GM19463 (cell line): ENCODE results near the gene FILIP1.

Source experiments
- ATAC-seq: cut with Tn5 transposase; IDR thresholded peaks from one replicate; pipeline ENCODE4 v1.9.1; 2021; ENCODE audit warnings: mild to moderate bottlenecking, moderate library complexity; ENCODE audit not compliant: unreplicated experiment

The FILIP1 gene, protein sequence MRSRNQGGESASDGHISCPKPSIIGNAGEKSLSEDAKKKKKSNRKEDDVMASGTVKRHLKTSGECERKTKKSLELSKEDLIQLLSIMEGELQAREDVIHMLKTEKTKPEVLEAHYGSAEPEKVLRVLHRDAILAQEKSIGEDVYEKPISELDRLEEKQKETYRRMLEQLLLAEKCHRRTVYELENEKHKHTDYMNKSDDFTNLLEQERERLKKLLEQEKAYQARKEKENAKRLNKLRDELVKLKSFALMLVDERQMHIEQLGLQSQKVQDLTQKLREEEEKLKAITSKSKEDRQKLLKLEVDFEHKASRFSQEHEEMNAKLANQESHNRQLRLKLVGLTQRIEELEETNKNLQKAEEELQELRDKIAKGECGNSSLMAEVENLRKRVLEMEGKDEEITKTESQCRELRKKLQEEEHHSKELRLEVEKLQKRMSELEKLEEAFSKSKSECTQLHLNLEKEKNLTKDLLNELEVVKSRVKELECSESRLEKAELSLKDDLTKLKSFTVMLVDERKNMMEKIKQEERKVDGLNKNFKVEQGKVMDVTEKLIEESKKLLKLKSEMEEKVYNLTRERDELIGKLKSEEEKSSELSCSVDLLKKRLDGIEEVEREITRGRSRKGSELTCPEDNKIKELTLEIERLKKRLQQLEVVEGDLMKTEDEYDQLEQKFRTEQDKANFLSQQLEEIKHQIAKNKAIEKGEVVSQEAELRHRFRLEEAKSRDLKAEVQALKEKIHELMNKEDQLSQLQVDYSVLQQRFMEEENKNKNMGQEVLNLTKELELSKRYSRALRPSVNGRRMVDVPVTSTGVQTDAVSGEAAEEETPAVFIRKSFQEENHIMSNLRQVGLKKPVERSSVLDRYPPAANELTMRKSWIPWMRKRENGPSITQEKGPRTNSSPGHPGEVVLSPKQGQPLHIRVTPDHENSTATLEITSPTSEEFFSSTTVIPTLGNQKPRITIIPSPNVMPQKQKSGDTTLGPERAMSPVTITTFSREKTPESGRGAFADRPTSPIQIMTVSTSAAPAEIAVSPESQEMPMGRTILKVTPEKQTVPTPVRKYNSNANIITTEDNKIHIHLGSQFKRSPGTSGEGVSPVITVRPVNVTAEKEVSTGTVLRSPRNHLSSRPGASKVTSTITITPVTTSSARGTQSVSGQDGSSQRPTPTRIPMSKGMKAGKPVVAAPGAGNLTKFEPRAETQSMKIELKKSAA (N-terminal part only)

DNA sequence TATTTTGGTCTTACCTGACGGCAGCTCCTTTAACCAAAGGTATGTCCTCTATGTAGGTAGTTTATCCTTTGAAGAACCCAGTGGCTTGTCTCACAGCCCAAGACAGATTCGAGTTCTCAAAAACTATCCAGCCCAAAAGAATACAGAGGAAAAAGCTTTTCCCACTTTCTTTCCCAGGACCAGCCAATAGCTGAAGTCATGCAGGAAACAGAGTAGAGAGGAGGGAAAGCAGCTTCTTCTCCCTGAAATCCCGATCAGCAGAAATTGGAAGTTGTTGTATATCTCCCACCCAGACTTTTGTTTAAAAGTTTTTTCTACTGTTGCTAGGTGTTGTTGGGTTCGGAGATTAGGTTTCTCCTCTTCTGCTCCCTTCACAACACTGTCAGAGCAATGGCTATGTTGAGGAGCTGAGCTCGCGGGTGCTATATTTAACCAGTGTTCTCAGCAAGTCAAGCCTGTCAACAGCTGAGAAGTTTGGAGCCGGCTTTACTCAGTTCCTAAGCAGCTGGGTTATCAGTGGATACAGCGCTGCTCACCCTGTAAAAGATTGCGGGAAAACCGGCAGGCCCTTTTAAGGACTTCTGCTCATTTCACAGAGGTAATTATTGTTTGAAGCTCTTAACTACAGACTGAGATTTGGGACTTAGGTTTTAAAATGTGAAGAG lies at the start of gene FILIP1:
FILIP1 (minus strand) TSS at position 401 of the 665 bp plus-strand sequence. CDS start 78,828 bp downstream, outside the sequence.
- no peak for ATAC-seq

DNA sequence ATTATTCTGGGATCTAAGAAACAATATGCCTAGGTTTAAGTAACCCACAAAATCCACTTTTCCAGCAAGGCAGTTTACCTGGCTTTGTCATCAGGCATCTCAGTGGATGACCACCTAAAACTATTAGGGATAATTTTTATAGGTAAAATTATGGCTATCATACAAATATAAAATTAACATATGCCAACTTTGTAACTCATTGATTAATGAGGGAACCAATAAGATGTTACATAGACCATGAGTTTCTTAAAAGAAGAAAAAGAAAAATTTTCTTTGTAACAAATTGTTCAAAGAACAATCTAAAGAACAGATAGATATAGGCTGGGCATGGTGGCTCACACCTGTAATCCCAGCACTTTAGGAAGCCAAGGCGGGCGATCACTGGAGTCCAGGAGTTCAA lies 49.7 kb upstream of the FILIP1 start:
- ATAC-seq = no peak

DNA sequence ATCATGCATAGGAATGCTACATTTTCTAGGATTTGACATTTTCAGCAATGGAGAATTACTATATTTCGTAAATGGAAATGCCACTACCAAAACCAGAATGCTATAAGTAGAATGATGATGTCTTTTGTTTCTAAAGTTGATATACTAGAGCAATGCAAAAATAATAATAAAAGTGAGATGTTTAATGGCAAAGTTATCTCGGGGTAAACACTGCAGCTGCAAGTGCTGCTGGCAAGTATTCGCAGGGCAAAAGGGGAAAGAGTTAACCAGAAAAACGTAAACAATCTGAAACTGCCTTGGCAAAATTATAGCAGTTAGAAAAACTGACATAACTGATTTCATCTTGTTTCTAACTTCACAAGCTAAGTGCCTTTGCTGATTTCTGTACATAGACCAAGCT lies 45.5 kb upstream of the FILIP1 start:
- ATAC-seq = no peak

DNA sequence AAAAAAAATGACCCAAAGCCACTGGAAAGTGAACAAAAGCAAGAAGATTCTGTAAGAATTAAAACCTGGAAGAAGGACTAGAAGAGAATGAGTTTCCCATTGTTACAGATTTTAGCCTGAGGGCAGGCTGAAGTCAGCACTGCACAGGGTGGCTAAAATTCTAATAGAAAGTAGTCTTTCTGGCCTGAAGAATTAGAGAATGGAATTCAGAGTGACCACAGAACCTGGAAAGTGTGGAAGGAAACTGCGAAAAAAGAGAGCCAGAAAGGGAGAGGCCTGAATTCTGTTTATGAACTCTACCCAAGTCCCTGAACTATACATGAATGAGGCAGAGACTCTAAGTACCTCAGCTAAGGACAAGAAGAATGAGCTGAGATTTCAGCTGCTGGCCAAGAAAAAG lies 38.9 kb upstream of the FILIP1 start:
- no peak for ATAC-seq

DNA sequence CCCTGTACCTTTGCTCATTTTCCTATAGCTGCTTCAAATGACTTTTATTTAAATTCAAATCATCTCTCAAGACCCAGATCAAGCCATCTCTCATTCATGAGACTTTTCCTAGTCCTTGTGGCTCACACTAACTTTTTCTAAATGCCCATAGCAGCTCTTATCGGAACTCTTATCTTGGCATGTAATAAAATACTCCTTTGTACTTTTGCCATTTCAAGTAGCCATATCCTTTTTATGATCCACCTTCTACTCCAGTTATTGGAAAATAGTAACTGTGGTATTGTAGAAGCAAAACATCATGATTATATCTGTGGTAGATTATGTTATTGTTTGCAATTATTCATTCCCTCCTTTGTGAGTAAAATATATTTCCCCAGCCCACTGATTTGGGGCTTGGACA lies 37.6 kb upstream of the FILIP1 start:
- ATAC-seq = no peak

DNA sequence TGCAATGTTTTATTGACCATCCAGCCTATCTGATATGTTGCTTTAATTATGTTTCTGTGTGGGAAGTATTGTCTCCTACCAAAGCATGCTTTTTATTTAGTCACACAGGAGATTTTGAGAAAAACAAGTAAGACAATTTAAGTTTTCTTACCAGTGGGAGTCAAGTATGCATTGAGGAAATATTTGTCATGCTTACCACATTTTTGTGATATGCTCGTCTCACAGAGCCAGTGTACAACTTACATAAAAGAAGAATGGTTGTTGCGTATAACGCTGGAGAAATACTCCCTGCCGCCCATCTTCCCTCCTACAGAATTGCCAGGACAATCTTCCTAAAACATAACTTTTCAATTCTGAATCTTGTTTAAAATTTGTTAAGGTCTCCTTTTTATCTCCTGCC lies 37.1 kb upstream of the FILIP1 start:
- ATAC-seq = no peak

DNA sequence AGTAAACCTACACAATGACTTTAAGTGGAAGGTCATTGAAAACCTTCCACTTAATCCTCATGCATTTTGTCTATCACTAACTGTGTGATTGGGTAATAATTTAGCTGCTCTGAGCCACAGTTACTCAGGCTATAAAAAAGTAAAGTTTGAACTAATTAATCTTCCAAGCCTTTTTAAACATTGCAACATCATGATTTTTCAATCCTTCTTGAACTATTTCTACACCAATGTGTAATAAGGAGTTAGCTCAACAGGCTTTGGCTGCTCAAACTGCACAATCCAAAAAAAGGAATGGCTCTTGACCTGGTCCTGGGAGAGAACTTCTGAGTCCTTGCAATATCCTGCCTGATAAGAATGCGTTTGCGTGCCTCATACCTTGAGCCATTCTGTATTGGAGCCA lies 34.8 kb upstream of the FILIP1 start:
- ATAC-seq = no peak

DNA sequence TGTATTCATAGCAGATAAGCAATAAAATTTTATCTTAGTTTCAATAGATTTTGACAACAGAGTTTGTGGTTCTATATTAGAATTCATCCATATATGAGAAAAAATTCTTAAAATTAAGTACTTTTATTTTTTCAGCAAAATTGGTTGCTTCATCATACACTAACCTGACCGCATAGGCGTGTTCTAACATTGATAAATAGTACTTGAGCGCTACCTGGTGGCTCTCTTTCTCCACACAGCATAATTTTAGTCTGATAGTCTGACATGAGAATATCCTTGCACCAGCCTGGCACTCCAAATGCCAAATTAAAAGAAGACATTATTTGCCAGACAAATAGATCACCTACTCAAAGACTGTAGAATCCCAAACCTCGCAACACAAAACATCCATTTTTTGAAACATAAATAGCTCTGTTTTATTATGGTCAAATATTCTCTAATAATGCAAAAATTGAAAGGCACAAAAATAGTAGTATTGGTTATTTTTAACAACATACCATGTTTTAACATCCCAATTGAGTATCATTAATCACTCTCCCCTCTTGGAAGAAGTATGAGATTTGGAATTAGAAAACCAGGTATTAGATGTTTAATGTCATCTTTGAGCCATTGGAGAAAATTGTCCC lies 33.0 kb upstream of the FILIP1 start:
- ATAC-seq = peak; percentile 81

DNA sequence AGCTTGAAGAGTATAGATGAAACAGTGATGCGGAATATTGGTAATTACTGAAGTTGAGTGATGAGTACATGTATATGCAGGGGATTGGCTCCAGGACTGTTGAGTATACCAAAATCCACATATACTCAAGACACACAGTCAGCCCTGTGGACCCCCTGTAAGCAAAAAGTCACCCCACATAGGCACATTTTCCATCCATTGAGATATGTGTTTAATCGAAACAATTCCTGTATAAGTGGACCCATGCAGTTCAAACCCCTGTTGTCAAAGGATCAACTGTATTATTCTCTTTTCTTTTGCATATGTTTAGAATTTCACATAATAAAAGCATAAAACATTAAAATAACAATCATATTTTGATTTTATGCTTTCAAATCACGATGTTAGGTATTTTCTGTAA lies 32.1 kb upstream of the FILIP1 start:
- ATAC-seq = no peak

DNA sequence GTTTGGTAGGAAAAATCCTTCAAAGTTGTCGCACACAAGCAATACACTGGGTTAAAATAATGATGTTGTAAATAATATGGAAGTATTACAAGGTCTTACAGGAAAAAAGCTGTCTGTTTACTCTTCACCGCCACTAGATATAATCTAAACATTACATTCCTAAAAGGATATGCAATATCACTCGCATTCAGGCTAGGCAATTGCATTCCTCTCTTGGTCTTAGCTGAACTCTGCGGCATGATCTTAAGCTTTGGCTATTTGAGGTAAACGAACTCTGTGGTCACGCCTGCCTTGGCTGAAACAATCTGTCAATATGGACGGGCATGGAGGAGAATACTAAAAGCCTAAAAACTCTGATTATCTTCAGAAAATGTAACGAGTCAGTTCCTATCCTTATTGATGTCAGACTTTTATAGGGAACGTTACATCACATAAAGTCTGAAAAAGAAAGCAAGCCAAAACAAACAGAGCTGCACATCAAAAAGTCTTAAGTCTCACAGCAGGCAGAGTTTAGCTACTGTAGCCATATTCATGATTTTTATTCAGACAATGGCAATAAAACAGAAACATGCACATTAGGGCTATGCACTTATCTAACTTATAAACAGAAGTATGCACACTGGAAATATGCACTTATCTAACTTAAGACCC lies 30.8 kb upstream of the FILIP1 start:
- ATAC-seq = no peak

DNA sequence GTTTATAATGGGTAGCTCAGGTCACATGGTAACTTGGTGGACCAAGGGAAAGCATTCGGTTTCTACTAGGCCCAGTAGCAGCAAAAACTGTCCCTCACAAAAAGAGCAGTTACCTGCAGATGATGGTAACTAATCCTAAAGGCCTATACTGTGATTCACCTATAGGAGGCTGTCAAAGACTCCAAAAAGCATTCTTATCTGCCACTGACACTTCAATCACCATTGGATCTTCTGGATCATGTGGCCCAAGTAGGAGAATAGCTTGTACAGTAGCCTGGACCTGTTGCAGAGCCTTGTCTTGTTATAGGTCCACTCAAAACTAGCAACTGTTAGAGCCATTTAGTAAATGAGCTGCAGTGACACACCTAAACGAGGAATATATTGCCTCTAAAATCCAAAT lies 23.2 kb upstream of the FILIP1 start:
- no peak for ATAC-seq

DNA sequence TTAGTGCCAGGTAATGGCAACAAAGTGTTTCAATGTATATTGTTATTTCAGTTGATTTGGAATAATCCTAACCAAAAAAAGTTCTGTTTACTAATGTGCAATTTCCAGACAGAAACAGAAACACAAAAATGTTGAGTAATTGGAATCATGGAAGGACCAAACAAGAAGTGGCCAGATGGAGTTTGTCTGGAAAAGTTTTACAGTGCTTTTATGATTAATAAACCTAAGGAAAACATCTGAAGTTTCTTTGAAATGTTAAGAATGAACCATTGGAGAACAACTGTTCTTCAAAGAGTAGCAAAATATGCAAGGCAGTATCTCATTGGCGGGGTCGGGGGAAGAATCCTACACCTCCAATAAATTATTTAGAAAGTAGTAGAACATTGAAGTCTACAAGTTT lies 19.0 kb upstream of the FILIP1 start:
- ATAC-seq = no peak

DNA sequence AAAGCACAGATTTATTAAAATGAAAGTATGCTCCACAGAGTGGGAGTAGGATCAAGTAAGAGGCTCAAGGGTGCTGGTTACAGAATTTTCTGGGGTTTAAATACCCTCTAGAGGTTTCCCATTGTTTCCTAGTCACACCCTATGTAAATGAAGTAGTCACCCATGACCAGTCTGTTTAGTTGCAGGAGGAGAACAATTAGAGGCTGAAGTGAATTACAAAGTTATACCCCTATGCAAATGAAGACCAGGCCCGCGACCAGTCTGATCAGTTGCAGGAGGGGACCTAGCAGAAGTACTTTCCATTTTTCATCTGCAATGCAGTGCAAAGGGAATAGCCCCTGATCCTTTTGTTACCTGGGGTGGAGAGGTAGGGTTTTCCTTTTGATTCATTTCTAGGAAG lies 11.8 kb upstream of the FILIP1 start:
- ATAC-seq = no peak

DNA sequence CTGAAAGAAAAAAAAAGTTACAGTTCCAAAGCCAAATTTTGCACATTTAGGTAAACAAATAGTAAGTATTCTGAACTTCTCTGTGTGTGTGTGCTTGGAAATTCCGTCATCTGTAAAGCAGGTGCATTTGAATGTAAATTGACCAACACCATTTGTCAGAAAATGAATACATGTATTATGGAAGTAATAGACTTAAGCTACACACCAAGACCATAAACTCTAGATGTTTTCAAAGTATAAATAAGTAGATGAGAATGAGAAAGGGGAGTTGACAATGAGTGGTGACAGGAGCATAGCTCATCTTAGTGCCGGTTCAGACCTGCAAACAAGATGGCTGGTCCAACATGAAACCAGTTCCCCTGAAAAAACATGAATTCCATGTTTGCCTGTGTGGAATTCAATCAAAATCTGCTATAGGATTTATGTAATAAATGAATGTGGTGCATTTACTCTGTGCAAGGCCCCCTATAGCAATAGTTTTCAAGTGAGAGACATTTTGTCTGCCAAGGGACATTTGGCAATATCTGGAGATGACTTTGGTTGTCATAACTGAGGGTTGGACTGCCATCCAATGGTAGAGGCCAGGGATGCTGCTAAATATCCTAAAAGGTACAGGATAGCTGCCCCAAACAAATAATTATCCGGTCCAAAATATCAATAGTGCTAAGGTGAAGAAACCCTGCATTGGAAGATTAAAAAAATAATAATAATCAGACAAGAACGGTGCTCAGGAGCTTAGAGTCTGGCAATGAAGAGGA lies 11.0 kb upstream of the FILIP1 start:
- ATAC-seq = no peak

DNA sequence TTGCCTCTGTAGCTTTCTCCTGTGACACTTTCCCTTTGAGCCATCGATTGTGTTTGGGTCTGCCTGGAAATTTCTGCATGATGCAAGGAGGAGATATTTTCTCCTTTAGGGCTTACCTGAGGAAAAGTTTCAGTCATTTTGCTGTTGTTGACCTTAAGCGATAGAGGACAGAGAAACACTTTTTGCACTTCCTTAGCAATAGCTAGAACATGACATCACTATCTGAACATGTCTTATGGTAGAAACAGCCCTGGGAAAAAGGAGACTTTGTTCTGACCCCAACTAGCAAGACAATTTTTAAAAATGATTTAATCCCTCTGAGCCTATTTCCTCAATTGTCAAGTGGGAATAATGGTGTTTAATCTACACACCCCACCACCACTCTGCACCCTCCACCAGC lies 9.7 kb upstream of the FILIP1 start:
- ATAC-seq = no peak

DNA sequence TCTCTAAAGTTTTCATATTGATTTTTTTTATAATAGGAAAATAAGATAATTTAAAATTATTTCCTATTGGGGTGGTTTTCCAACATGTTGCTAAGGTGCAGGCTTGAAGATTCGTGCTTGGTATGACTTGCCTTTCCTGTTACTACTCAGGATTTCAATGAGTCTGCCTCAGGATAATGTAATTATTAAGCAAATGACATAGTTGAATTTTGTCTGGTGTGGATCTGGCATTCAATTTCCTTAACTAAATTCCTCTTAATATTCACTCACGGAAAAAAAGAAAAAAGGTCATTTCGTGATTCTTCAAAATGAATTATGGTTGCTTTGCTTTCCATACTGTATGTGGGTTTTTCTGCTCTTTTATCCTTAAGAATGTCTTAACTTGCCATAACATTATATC lies 9.3 kb upstream of the FILIP1 start:
- ATAC-seq = no peak

DNA sequence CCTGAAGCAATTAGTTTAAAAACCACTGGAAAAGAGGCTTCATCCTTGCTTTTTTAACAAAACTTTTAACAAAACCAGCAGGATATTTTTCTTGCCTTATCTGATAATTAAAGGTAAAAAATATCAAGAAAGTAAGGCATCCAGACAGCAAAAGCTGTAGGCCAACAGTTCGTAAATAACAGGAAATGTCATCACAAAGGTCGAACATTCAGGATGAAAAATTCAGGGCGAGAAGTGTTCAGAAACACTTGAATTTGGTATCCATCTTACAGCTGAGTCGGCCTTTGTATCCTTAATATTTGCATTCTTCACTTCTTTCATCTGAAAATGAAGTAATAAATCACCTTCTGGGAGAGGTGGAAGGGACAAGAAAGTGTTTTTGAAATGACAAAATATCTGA lies 8.2 kb upstream of the FILIP1 start:
- no peak for ATAC-seq

DNA sequence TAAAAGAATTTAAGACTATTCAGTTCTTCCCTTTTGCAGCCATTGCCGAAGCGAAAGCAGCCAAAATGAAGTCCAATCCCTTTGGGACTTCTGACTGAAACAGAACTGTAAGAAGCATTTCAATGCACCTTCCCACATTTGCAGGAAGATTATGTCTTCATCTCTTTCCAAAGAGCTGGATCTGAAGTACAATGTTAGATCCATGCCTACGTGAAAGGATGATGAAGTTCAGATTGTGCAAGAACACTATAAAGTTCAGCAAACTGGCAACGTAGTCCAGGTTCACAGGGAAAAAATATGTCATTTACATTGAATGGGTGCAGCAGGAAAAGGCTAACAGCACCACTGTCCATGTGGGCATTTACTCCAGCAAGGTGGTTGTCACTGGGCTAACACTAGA lies 6.0 kb upstream of the FILIP1 start:
- no peak for ATAC-seq

DNA sequence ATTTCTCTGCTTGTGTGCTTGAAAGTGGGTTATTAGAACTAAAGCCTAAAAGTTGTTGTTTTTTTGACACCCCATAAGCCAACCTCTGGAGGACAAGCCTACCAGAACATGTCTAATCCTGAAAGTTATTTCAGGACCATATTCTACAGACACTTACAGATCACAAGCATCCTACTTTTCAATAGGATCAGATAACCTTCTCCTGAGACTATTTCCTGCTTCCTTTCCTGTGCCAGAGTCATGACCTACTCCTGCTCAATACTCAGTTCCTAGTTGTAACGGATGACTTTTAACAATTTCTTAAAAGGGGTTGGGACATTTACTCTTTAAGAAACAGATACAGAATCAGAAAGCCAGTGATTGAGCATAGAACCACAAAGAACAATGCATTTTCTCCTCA lies 5.3 kb upstream of the FILIP1 start:
- ATAC-seq = no peak
